HG03575 (cell line): Measurements from ENCODE around the gene SGTA.

Experiments
- ATAC-seq: cut with Tn5 transposase; IDR thresholded peaks from one replicate; pipeline ENCODE4 v1.9.1; 2021; ENCODE audit not compliant: unreplicated experiment, insufficient number of reproducible peaks, low FRiP score; ENCODE audit errors: extremely low read depth

The SGTA gene

GRCh38 chr19:2810141-2811091 is 27.3 kb upstream of the SGTA start:
- no peak for ATAC-seq

- ATAC-seq, result no peak
Observed at GRCh38 chr19:2809387-2810140, 26.5 kb upstream of the SGTA start.

GRCh38 chr19:2808129-2808941 is 25.3 kb upstream of the SGTA start:
- ATAC-seq, result no peak

GRCh38 chr19:2807379-2808128 is 24.5 kb upstream of the SGTA start:
- no peak for ATAC-seq

GRCh38 chr19:2806736-2807378 is 23.8 kb upstream of the SGTA start:
- no peak for ATAC-seq

GRCh38 chr19:2805991-2806649 is 23.0 kb upstream of the SGTA start:
- no peak for ATAC-seq

- ATAC-seq, result no peak
Observed at GRCh38 chr19:2805261-2805900, 22.3 kb upstream of the SGTA start.

- ATAC-seq, result no peak
Observed at GRCh38 chr19:2804156-2805004, 21.3 kb upstream of the SGTA start.

- no peak for ATAC-seq
Observed at GRCh38 chr19:2803486-2804155, 20.5 kb upstream of the SGTA start.

GRCh38 chr19:2802826-2803225 is 19.8 kb upstream of the SGTA start:
- ATAC-seq, result no peak

- no peak for ATAC-seq
Observed at GRCh38 chr19:2800506-2800905, 17.4 kb upstream of the SGTA start.

GRCh38 chr19:2799273-2800020 is 16.4 kb upstream of the SGTA start:
- no peak for ATAC-seq

- ATAC-seq, result no peak
Observed at GRCh38 chr19:2798733-2799132, 15.7 kb upstream of the SGTA start.

- ATAC-seq, result no peak
Observed at GRCh38 chr19:2798158-2798685, 15.1 kb upstream of the SGTA start.

- ATAC-seq, result no peak
Observed at GRCh38 chr19:2797280-2797679, 14.2 kb upstream of the SGTA start.
